Ishikawa (cell line): ENCODE measurements around the gene AHCYL2.

ENCODE experiments used
- FOXM1 ChIP-seq: IDR thresholded peaks from 2 replicates; pipeline ENCODE4 v1.6.1; 2012; ENCODE audit warnings: low read depth, borderline replicate concordance
- REST ChIP-seq: IDR thresholded peaks from 2 replicates; pipeline ENCODE4 v1.6.1; 2012; ENCODE audit warnings: low read depth, mild to moderate bottlenecking

- TF ChIP-seq REST: no peak
- TF ChIP-seq FOXM1: no peak
Observed at GRCh38 chr7:129327076-129327475, 102.2 kb downstream of the AHCYL2 start.
